Peyer's patch (tissue), 4 donors: Measurements from ENCODE around the gene TAS2R13. TPM values are rescaled to one million over a fixed set of nuclear protein-coding genes. Genes with fewer than 3 reads are reported as not detected.

Experiments used
- DNase-seq, 3 donors: peaks; one replicate each; pipeline ENCODE4 v3.0.0-alpha.2; 2017 to 2019
- H3K27ac ChIP-seq, 4 donors: fragments of 200-600 bp; sonication (generic); one replicate each; pipeline ENCODE4 v1.5.1; 2016 to 2019
- H3K27me3 ChIP-seq, 2 donors: fragments of 200-600 bp; sonication (generic); one replicate each; pipeline ENCODE4 v1.5.1; 2019
- H3K36me3 ChIP-seq, 3 donors: fragments of 200-600 bp; sonication (generic); one replicate each; pipeline ENCODE4 v1.5.1; 2016 to 2019
- H3K4me1 ChIP-seq, 4 donors: fragments of 200-600 bp; sonication (generic); one replicate each; pipeline ENCODE4 v1.5.1; 2016 to 2019
- H3K4me3 ChIP-seq, 4 donors: fragments of 200-600 bp; sonication (generic); 1 replicate in 3 of 4; 2 replicates in 1 of 4; pipeline ENCODE4 v1.5.1; 2016 to 2019; ENCODE audit warnings: mild to moderate bottlenecking in 1 of 4
- H3K9me3 ChIP-seq, 4 donors: fragments of 200-600 bp; sonication (generic); one replicate each; pipeline ENCODE4 v1.5.1; 2016 to 2019; ENCODE audit warnings: mild to moderate bottlenecking in 1 of 4
- CTCF ChIP-seq, 6 experiments: fragments of 450-650 bp in 4 of 6; fragments of 200-600 bp in 2 of 6; sonication (generic) in 1 of 6; IDR thresholded peaks; one replicate each; pipeline ENCODE4 v1.5.1; 2017 to 2019; ENCODE audit warnings: antibody characterized with exemption in 6 of 6, mild to moderate bottlenecking in 3 of 6, moderate library complexity in 1 of 6
- POLR2A ChIP-seq, 2 donors: fragments of 450-650 bp; IDR thresholded peaks; one replicate each; pipeline ENCODE4 v1.5.1; 2017; ENCODE audit warnings: antibody characterized with exemption in 2 of 2, mild to moderate bottlenecking in 2 of 2, moderate library complexity in 2 of 2
- total RNA-seq, 4 donors: library from RNA; depleted of rRNA; stranded (reverse); fragments of >200 nt; gene quantifications; one replicate each; pipeline ENCODE4 v1.1.0, GENCODE V29; 2016

Gene TAS2R13
- total RNA-seq, 4 donors from 2014 or later, result 1.8 to 7.9 (median 7.2) TPM; not detected in 1

- Histone ChIP-seq H3K27ac (no peak overlapping the region), H3K36me3 (no peaks in the 10 kb centered on the region), H3K4me1 (no peaks in the 10 kb centered on the region), H3K9me3 (peaks cover 0 to 3% (median 0%) of the 10 kb centered on the region in 4 donors), H3K27me3 (no peaks in the 10 kb centered on the region), H3K4me3 (no peak overlapping the region)
- no peak for DNase-seq
- TF ChIP-seq POLR2A (IDR thresholded peaks at IDR 0.05), result no peak
- TF ChIP-seq CTCF (IDR thresholded peaks at IDR 0.05), result no peak
Observed at GRCh38 chr12:10900530-10900929, 8.8 kb downstream of the TAS2R13 start.

GRCh38 chr12:10896854-10897253 lies 12.5 kb downstream of the TAS2R13 start:
- Histone ChIP-seq H3K36me3 (no peaks in the 10 kb centered on the region), H3K9me3 (no peaks in the 10 kb centered on the region), H3K27me3 (no peaks in the 10 kb centered on the region), H3K4me1 (no peaks in the 10 kb centered on the region), H3K27ac (no peak overlapping the region), H3K4me3 (no peak overlapping the region)
- DNase-seq, result no peak
- TF ChIP-seq CTCF (IDR thresholded peaks at IDR 0.05) (no peak), POLR2A (IDR thresholded peaks at IDR 0.05) (no peak)

GRCh38 chr12:10891937-10892336 lies 17.4 kb downstream of the TAS2R13 start:
- Histone ChIP-seq H3K9me3 (no peaks in the 10 kb centered on the region), H3K36me3 (no peaks in the 10 kb centered on the region), H3K4me1 (no peaks in the 10 kb centered on the region), H3K27me3 (no peaks in the 10 kb centered on the region), H3K27ac (no peak overlapping the region), H3K4me3 (no peak overlapping the region)
- TF ChIP-seq POLR2A (IDR thresholded peaks at IDR 0.05), result no peak
- TF ChIP-seq CTCF (IDR thresholded peaks at IDR 0.05), result no peak
- no peak for DNase-seq

GRCh38 chr12:10889226-10889625 lies 20.1 kb downstream of the TAS2R13 start:
- DNase-seq, result no peak
- Histone ChIP-seq H3K36me3 (no peaks in the 10 kb centered on the region), H3K9me3 (no peaks in the 10 kb centered on the region), H3K27me3 (no peaks in the 10 kb centered on the region), H3K4me3 (no peak overlapping the region), H3K4me1 (no peaks in the 10 kb centered on the region), H3K27ac (no peak overlapping the region)
- TF ChIP-seq POLR2A (IDR thresholded peaks at IDR 0.05) (no peak), CTCF (IDR thresholded peaks at IDR 0.05) (no peak)

- no peaks in the 10 kb centered on the region for H3K27me3 ChIP-seq
- TF ChIP-seq CTCF (IDR thresholded peaks at IDR 0.05), result no peak
- TF ChIP-seq POLR2A (IDR thresholded peaks at IDR 0.05), result no peak
- DNase-seq, result no peak
- H3K36me3 ChIP-seq, result no peaks in the 10 kb centered on the region
- H3K27ac ChIP-seq, result no peak within 1 kb of the TSS
- no peak within 1 kb of the TSS for H3K4me3 ChIP-seq
- H3K9me3 ChIP-seq, result no peaks in the 10 kb centered on the region
- H3K4me1 ChIP-seq, result no peaks in the 10 kb centered on the region
Observed at GRCh38 chr12:10884086-10884725, 25.2 kb downstream of the TAS2R13 start, which contains the start of gene PRH1. PRH1 (minus strand) TSS chr12:10884255; CDS start chr12:10884217, 38 bp downstream.
